Naive thymus-derived CD4-positive, alpha-beta T cell (primary cell): Measurements from ENCODE around the gene SYNDIG1. TPM values are rescaled to one million over a fixed set of nuclear protein-coding genes. Genes with fewer than 3 reads are reported as not detected.

Experiments
- ATAC-seq: fragments of 150-1000 bp; cut with Tn5 transposase; 2 replicates; pipeline ENCODE4 v1.10.0; 2021; ENCODE audit warnings: mild to moderate bottlenecking, moderate library complexity
- CTCF ChIA-PET: fragments of 350-600 bp; sonication (Branson Sonifier 250); formaldehyde crosslinking; loops from one replicate; lab custom pipeline; 2021; ENCODE audit warnings: antibody characterized with exemption; lab: Charles Lee
- POLR2A ChIA-PET: fragments of 350-600 bp; sonication (Branson Sonifier 250); formaldehyde crosslinking; loops from one replicate; lab custom pipeline; 2021; ENCODE audit warnings: antibody characterized with exemption, inconsistent platforms; lab: Charles Lee
- DNase-seq, 9 donors: peaks; one replicate each; pipeline versions ENCODE4 v3.0.0 to v3.0.0-alpha.2; 2020 to 2022; ENCODE audit warnings: mixed read lengths in 1 of 9
- H3K27ac ChIP-seq: one replicate; pipeline ENCODE4 v1.7.0; 2013; ENCODE audit warnings: mild to moderate bottlenecking, low read depth, low read length, moderate library complexity
- H3K27me3 ChIP-seq, 2 donors: one replicate each; pipeline ENCODE4 v1.7.0; 2013; ENCODE audit warnings: low read length in 2 of 2, mild to moderate bottlenecking in 2 of 2, moderate library complexity in 2 of 2; ENCODE audit not compliant: control insufficient read depth in 2 of 2, insufficient read depth in 2 of 2
- H3K36me3 ChIP-seq, 3 experiments: 1 replicate in 2 of 3; 2 replicates in 1 of 3; pipeline ENCODE4 v1.7.0; 2013; ENCODE audit warnings: low read length in 3 of 3, mild to moderate bottlenecking in 3 of 3, moderate library complexity in 1 of 3; ENCODE audit not compliant: insufficient read depth in 3 of 3, control insufficient read depth in 2 of 3
- H3K4me1 ChIP-seq, 2 donors: one replicate each; pipeline ENCODE4 v1.7.0; 2013; ENCODE audit warnings: low read length in 2 of 2, mild to moderate bottlenecking in 2 of 2, moderate library complexity in 1 of 2; ENCODE audit not compliant: control insufficient read depth in 2 of 2, insufficient read depth in 2 of 2
- H3K4me3 ChIP-seq: 2 replicates; pipeline ENCODE4 v1.7.0; 2013; ENCODE audit warnings: mild to moderate bottlenecking, low read length
- H3K9me3 ChIP-seq, 3 experiments: 1 replicate in 2 of 3; 2 replicates in 1 of 3; pipeline ENCODE4 v1.7.0; 2013; ENCODE audit warnings: low read length in 3 of 3; ENCODE audit not compliant: control insufficient read depth in 2 of 3
- H3K27ac Mint-ChIP-seq, 9 donors: one replicate each; pipeline ENCODE4 v1.8.0; 2020 to 2022; ENCODE audit warnings: mixed read lengths in 9 of 9, mild to moderate bottlenecking in 8 of 9, moderate library complexity in 5 of 9, inconsistent platforms in 2 of 9
- H3K27me3 Mint-ChIP-seq, 5 donors: one replicate each; pipeline ENCODE4 v1.8.0; 2021 to 2022; ENCODE audit warnings: mixed read lengths in 5 of 5, mild to moderate bottlenecking in 1 of 5
- H3K36me3 Mint-ChIP-seq, 5 donors: one replicate each; pipeline ENCODE4 v1.8.0; 2020 to 2022; ENCODE audit warnings: mixed read lengths in 5 of 5, mild to moderate bottlenecking in 3 of 5, inconsistent platforms in 1 of 5
- H3K4me1 Mint-ChIP-seq, 7 donors: one replicate each; pipeline ENCODE4 v1.8.0; 2020 to 2022; ENCODE audit warnings: mixed read lengths in 7 of 7, mild to moderate bottlenecking in 3 of 7, inconsistent platforms in 1 of 7
- H3K4me3 Mint-ChIP-seq, 10 donors: one replicate each; pipeline ENCODE4 v1.8.0; 2020 to 2022; ENCODE audit warnings: mild to moderate bottlenecking in 10 of 10, mixed read lengths in 10 of 10, moderate library complexity in 6 of 10, inconsistent platforms in 2 of 10
- H3K9me3 Mint-ChIP-seq, 11 donors: one replicate each; pipeline ENCODE4 v1.8.0; 2020 to 2022; ENCODE audit warnings: mixed read lengths in 11 of 11, mild to moderate bottlenecking in 4 of 11, inconsistent platforms in 1 of 11, moderate library complexity in 1 of 11
- intact Hi-C, 2 donors: fragments of 100-400 bp; cut with micrococcal nuclease; formaldehyde crosslinking; loops; one replicate each; pipeline ENCODE4 v1.15.1; 2023
- polyA plus RNA-seq, 2 donors: library from polyadenylated mRNA; unstranded; fragments of 300-500 nt; fragmentation: Illumina TruSeq; gene quantifications; one replicate each; pipeline ENCODE4 v1.2.3, GENCODE V29; 2021
- total RNA-seq, 6 experiments: library from RNA in 5 of 6; stranded (reverse) in 5 of 6; gene quantifications; 1 replicate in 5 of 6; 2 replicates in 1 of 6; pipeline ENCODE4 v1.2.3 and lab custom pipeline; 2021 to 2026

SYNDIG1 gene
- total and polyA plus RNA-seq, 7 experiments from 2014 or later = not detected

- Mint-ChIP-seq H3K36me3 (no peaks in the 10 kb centered on the region), H3K9me3 (no peaks in the 10 kb centered on the region), H3K27ac (no peak overlapping the region), H3K27me3 (peaks cover 0 to 4% (median 0%) of the 10 kb centered on the region in 5 donors), H3K4me3 (no peak overlapping the region), H3K4me1 (no peaks in the 10 kb centered on the region)
- CTCF ChIA-PET = no interaction called here
- POLR2A ChIA-PET = no interaction called here
- Histone ChIP-seq H3K36me3 (no peaks in the 10 kb centered on the region), H3K4me1 (no peaks in the 10 kb centered on the region), H3K27me3 (no peaks in the 10 kb centered on the region), H3K4me3 (no peak overlapping the region), H3K27ac (no peak overlapping the region), H3K9me3 (no peaks in the 10 kb centered on the region)
- intact Hi-C loops = no loop called here
- no peak for ATAC-seq
- DNase-seq = no peak
These were observed 17.8 kb downstream of the SYNDIG1 start for GRCh38 chr20:24487240-24487639.

- ATAC-seq (no peak), DNase-seq (no peak)
- intact Hi-C loops = no loop called here
- peaks cover 0 to 1% (median 0%) of the 10 kb centered on the region in 7 donors for H3K4me1 Mint-ChIP-seq
- Histone ChIP-seq H3K4me3 (no peak overlapping the region), H3K27me3 (no peaks in the 10 kb centered on the region), H3K9me3 (no peaks in the 10 kb centered on the region), H3K4me1 (no peaks in the 10 kb centered on the region), H3K27ac (no peak overlapping the region), H3K36me3 (no peaks in the 10 kb centered on the region)
- no peaks in the 10 kb centered on the region for H3K36me3 Mint-ChIP-seq
- peaks cover 0 to 4% (median 0%) of the 10 kb centered on the region in 5 donors for H3K27me3 Mint-ChIP-seq
- H3K27ac Mint-ChIP-seq = no peak overlapping the region
- CTCF ChIA-PET = no interaction called here
- POLR2A ChIA-PET = no interaction called here
- no peaks in the 10 kb centered on the region for H3K9me3 Mint-ChIP-seq
- no peak overlapping the region for H3K4me3 Mint-ChIP-seq
These were observed 18.2 kb downstream of the SYNDIG1 start for GRCh38 chr20:24487648-24488047.

DNA sequence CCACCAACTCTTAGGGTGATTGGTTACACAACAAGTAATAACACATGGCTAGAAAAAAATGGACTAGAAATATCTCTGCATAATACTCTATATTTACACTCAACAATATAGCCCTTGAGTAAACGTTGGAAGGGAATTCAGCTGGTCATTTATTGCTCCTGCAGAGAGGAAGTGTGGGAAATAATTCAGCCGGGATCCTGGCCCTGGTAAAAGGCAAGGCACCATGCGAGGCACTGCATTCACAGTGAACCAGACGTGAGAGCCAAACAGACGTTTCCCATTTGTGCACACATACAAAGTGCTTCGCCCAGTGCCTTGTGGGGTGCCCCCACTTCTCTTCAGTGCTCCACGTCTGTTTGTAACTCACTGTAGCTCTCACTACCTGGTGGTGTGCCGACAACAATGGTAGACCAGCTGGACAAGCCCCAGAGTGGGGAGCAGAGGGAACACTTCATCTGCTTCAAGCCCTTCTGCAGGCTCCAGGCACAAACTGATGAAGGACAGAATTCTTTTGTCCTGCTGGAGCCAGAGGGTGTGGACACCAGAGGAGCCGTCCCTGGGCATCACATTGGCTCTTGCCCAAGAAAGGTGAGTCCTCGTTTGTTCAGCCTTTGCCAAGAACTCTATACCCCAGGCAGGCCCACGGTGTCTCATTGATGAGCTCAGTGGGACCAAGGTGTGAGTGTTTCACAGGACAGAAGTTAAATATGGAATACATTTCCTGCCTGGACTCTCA is 18.8 kb downstream of the SYNDIG1 start:
- Histone ChIP-seq H3K27me3 (no peaks in the 10 kb centered on the region), H3K4me3 (no peak overlapping the region), H3K36me3 (no peaks in the 10 kb centered on the region), H3K9me3 (no peaks in the 10 kb centered on the region), H3K27ac (no peak overlapping the region), H3K4me1 (no peaks in the 10 kb centered on the region)
- intact Hi-C loops = no loop called here
- no peaks in the 10 kb centered on the region for H3K9me3 Mint-ChIP-seq
- DNase-seq = no peak
- no peak overlapping the region for H3K4me3 Mint-ChIP-seq
- ChIA-PET CTCF (no interaction called here), POLR2A (no interaction called here)
- no peak overlapping the region for H3K27ac Mint-ChIP-seq
- peaks cover 0 to 4% (median 0%) of the 10 kb centered on the region in 5 donors for H3K27me3 Mint-ChIP-seq
- peaks cover 0 to 2% (median 0%) of the 10 kb centered on the region in 7 donors for H3K4me1 Mint-ChIP-seq
- ATAC-seq = no peak
- no peaks in the 10 kb centered on the region for H3K36me3 Mint-ChIP-seq

GRCh38 chr20:24488800-24489175 is 19.4 kb downstream of the SYNDIG1 start:
- no peak for ATAC-seq
- Histone ChIP-seq H3K36me3 (no peaks in the 10 kb centered on the region), H3K9me3 (no peaks in the 10 kb centered on the region), H3K27me3 (no peaks in the 10 kb centered on the region), H3K4me3 (no peak overlapping the region), H3K4me1 (no peaks in the 10 kb centered on the region), H3K27ac (no peak overlapping the region)
- intact Hi-C loops = no loop called here
- Mint-ChIP-seq H3K27me3 (no peaks in the 10 kb centered on the region), H3K4me1 (peaks cover 0 to 2% (median 0%) of the 10 kb centered on the region in 7 donors), H3K36me3 (no peaks in the 10 kb centered on the region), H3K27ac (no peak overlapping the region), H3K9me3 (no peaks in the 10 kb centered on the region), H3K4me3 (no peak overlapping the region)
- CTCF ChIA-PET = no interaction called here
- POLR2A ChIA-PET = no interaction called here
- no peak for DNase-seq

- H3K9me3 Mint-ChIP-seq = no peaks in the 10 kb centered on the region
- Histone ChIP-seq H3K27me3 (no peaks in the 10 kb centered on the region), H3K4me1 (no peaks in the 10 kb centered on the region), H3K36me3 (no peaks in the 10 kb centered on the region), H3K27ac (no peak overlapping the region), H3K4me3 (no peak overlapping the region), H3K9me3 (no peaks in the 10 kb centered on the region)
- intact Hi-C loops = no loop called here
- no peak for ATAC-seq
- no peak overlapping the region for H3K4me3 Mint-ChIP-seq
- ChIA-PET POLR2A (no interaction called here), CTCF (no interaction called here)
- H3K4me1 Mint-ChIP-seq = peaks cover 0 to 2% (median 0%) of the 10 kb centered on the region in 7 donors
- H3K27ac Mint-ChIP-seq = peak overlapping the region in 1 of 9 donors; percentile 10
- no peak for DNase-seq
- H3K36me3 Mint-ChIP-seq = no peaks in the 10 kb centered on the region
- H3K27me3 Mint-ChIP-seq = no peaks in the 10 kb centered on the region
These were observed 19.8 kb downstream of the SYNDIG1 start for GRCh38 chr20:24489193-24489592.

DNA sequence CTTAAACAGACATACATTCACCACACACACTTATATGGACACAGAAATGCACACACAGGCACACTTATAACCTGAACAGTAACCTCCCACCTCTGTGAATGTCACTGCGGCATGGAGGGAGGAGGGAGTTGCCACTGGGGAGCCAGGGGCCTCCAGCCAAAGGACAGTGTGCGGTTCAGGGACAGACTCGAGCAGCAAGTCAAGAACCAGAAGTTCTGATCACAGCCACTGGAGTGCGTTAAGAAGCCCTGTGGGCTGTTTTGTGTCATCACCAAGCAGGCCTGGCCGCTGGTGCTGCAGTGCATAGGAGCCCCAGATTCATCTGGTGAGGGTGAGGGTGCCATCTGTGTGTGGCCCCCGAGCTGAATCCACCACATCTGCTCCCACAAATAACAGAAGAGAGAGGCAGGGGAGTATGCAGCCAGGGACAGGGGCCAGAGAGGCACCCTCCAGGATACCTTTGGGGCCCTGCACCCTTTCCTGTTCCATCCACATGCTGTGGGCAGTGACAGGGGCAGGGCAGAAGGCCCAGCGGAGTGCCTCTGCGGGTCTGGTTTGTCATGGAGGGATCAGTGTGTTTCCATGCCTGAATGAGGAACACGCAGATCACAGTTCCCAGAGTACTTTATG is 20.3 kb downstream of the SYNDIG1 start:
- ATAC-seq (no peak), DNase-seq (no peak)
- H3K4me1 Mint-ChIP-seq = peaks cover 0 to 2% (median 0%) of the 10 kb centered on the region in 7 donors
- H3K4me3 Mint-ChIP-seq = no peak overlapping the region
- Histone ChIP-seq H3K9me3 (no peaks in the 10 kb centered on the region), H3K4me3 (no peak overlapping the region), H3K4me1 (no peaks in the 10 kb centered on the region), H3K27me3 (no peaks in the 10 kb centered on the region), H3K36me3 (no peaks in the 10 kb centered on the region), H3K27ac (no peak overlapping the region)
- H3K36me3 Mint-ChIP-seq = no peaks in the 10 kb centered on the region
- ChIA-PET CTCF (no interaction called here), POLR2A (no interaction called here)
- H3K27me3 Mint-ChIP-seq = no peaks in the 10 kb centered on the region
- peak overlapping the region in 1 of 9 donors; percentile 10 for H3K27ac Mint-ChIP-seq
- H3K9me3 Mint-ChIP-seq = no peaks in the 10 kb centered on the region
- intact Hi-C loops = no loop called here

- Mint-ChIP-seq H3K4me1 (peaks cover 0 to 2% (median 0%) of the 10 kb centered on the region in 7 donors), H3K4me3 (no peak overlapping the region), H3K27ac (peak overlapping the region in 1 of 9 donors; percentile 38), H3K9me3 (no peaks in the 10 kb centered on the region), H3K27me3 (no peaks in the 10 kb centered on the region), H3K36me3 (no peaks in the 10 kb centered on the region)
- ChIA-PET CTCF (no interaction called here), POLR2A (no interaction called here)
- no peaks in the 10 kb centered on the region for H3K27me3 ChIP-seq
- no peak overlapping the region for H3K4me3 ChIP-seq
- ATAC-seq (no peak), DNase-seq (no peak)
- H3K9me3 ChIP-seq = no peaks in the 10 kb centered on the region
- H3K4me1 ChIP-seq = no peaks in the 10 kb centered on the region
- intact Hi-C loops = no loop called here
- no peak overlapping the region for H3K27ac ChIP-seq
- no peaks in the 10 kb centered on the region for H3K36me3 ChIP-seq
These were observed 21.2 kb downstream of the SYNDIG1 start for GRCh38 chr20:24490598-24490997.
